HepG2 (cell line): ENCODE results near the gene ATP6V0D1. TPM values are rescaled to one million over a fixed set of nuclear protein-coding genes. Genes with fewer than 3 reads are reported as not detected.
A peak's percentile ranks its signal among the peaks of the same experiment; 100 is the strongest.

Experiments
- ATRX ChIP-seq: sonication (generic); formaldehyde crosslinking; IDR thresholded peaks from 2 replicates; pipeline ENCODE4 v1.4.0; 2020; ENCODE audit warnings: missing genetic modification reagents, borderline replicate concordance
- BCL6 ChIP-seq: IDR thresholded peaks from 2 replicates; pipeline ENCODE4 v1.6.1; 2016; ENCODE audit warnings: missing genetic modification reagents, missing compliant biosample characterization
- DMAP1 ChIP-seq: IDR thresholded peaks from 2 replicates; pipeline ENCODE4 v1.6.1; 2016
- HDAC2 ChIP-seq: sonication (generic); formaldehyde crosslinking; IDR thresholded peaks from 2 replicates; pipeline ENCODE4 v1.4.0; 2020; ENCODE audit warnings: missing genetic modification reagents
- KMT2A ChIP-seq: sonication (generic); formaldehyde crosslinking; IDR thresholded peaks from 2 replicates; pipeline ENCODE4 v1.4.0; 2020; ENCODE audit warnings: missing genetic modification reagents
- MIER2 ChIP-seq: IDR thresholded peaks from 2 replicates; pipeline ENCODE4 v1.6.1; 2016; ENCODE audit warnings: missing biosample characterization, missing genetic modification reagents
- NCOA1 ChIP-seq: sonication (generic); formaldehyde crosslinking; IDR thresholded peaks from 2 replicates; pipeline ENCODE4 v1.9.0; 2021; ENCODE audit warnings: missing genetic modification reagents
- NFKB2 ChIP-seq: sonication (generic); formaldehyde crosslinking; IDR thresholded peaks from 2 replicates; pipeline ENCODE4 v1.4.0; 2020; ENCODE audit warnings: missing genetic modification reagents, borderline replicate concordance
- NFYC ChIP-seq: IDR thresholded peaks from 2 replicates; pipeline ENCODE4 v1.6.1; 2016; ENCODE audit warnings: missing genetic modification reagents, missing compliant biosample characterization
- RELA ChIP-seq: sonication (generic); formaldehyde crosslinking; IDR thresholded peaks from 2 replicates; pipeline ENCODE4 v1.4.0; 2020; ENCODE audit warnings: missing genetic modification reagents
- SRY ChIP-seq: sonication (generic); formaldehyde crosslinking; IDR thresholded peaks from 2 replicates; pipeline ENCODE4 v1.8.0; 2022; ENCODE audit warnings: mild to moderate bottlenecking, missing genetic modification reagents
- ZNF12 ChIP-seq: sonication (generic); formaldehyde crosslinking; IDR thresholded peaks from 2 replicates; pipeline ENCODE4 v1.5.0; 2020; ENCODE audit warnings: missing genetic modification reagents
- ZNF225 ChIP-seq: sonication (generic); formaldehyde crosslinking; IDR thresholded peaks from 2 replicates; pipeline ENCODE4 v1.4.0; 2020; ENCODE audit warnings: mild to moderate bottlenecking, missing genetic modification reagents
- ZNF24 ChIP-seq: fragments of 450-650 bp; IDR thresholded peaks from 2 replicates; pipeline ENCODE4 v1.6.1; 2017; ENCODE audit warnings: antibody characterized with exemption, mild to moderate bottlenecking
- ZNF256 ChIP-seq: sonication (generic); formaldehyde crosslinking; conservative IDR thresholded peaks from 2 replicates; pipeline ENCODE4 v1.4.0; 2020; ENCODE audit warnings: missing genetic modification reagents
- ZNF510 ChIP-seq: sonication (generic); formaldehyde crosslinking; IDR thresholded peaks from 2 replicates; pipeline ENCODE4 v1.4.0; 2020; ENCODE audit warnings: low read depth, mild to moderate bottlenecking, missing genetic modification reagents
- ZNF564 ChIP-seq: sonication (generic); formaldehyde crosslinking; IDR thresholded peaks from 2 replicates; pipeline ENCODE4 v1.8.1; 2023; ENCODE audit warnings: mild to moderate bottlenecking, missing genetic modification reagents
- ZNF616 ChIP-seq: sonication (generic); formaldehyde crosslinking; IDR thresholded peaks from 2 replicates; pipeline ENCODE4 v1.5.0; 2020; ENCODE audit warnings: low read depth, mild to moderate bottlenecking, missing genetic modification reagents
- polyA plus RNA-seq, 8 experiments: library from polyadenylated mRNA; depleted of rRNA in 3 of 8; stranded (reverse) in 7 of 8; unstranded in 1 of 8; fragments of >200 nt; fragmentation: Illumina TruSeq in 4 of 8; extraction: Trizol in 4 of 8; gene quantifications; 2 replicates each; pipeline versions ENCODE4 v1.2.1 to v1.2.3, GENCODE V29; 2011 to 2016; ENCODE audit warnings: low read depth in 4 of 8, missing spikeins in 1 of 8, mixed read lengths in 1 of 8; ENCODE audit not compliant: insufficient read depth in 1 of 8
- total RNA-seq, 5 experiments: library from RNA; depleted of rRNA; stranded (reverse); fragments of >200 nt; fragmentation: Illumina TruSeq; extraction: Trizol; gene quantifications; 2 replicates each; pipeline ENCODE4 v1.2.3, GENCODE V29; 2016; ENCODE audit warnings: low read depth in 1 of 5
- TF ChIP-seq, protein P1 (sequence below): IDR thresholded peaks from 2 replicates; pipeline ENCODE4 v1.6.1; 2012; ENCODE audit warnings: inconsistent platforms
- TF ChIP-seq, protein P2 (sequence below): IDR thresholded peaks from 2 replicates; pipeline ENCODE4 v1.6.1; 2018; ENCODE audit warnings: missing genetic modification reagents
- TF ChIP-seq, protein P3 (sequence below): sonication (generic); formaldehyde crosslinking; conservative IDR thresholded peaks from 2 replicates; pipeline ENCODE4 v1.8.0; 2022; ENCODE audit warnings: mild to moderate bottlenecking, moderate library complexity, missing genetic modification reagents
- TF ChIP-seq, protein P4 (sequence below): sonication (generic); formaldehyde crosslinking; IDR thresholded peaks from 2 replicates; pipeline ENCODE4 v1.5.1; 2020; ENCODE audit warnings: missing genetic modification reagents, mild to moderate bottlenecking, borderline replicate concordance
- TF ChIP-seq, protein P5 (sequence below): sonication (generic); formaldehyde crosslinking; IDR thresholded peaks from 2 replicates; pipeline ENCODE4 v1.4.0; 2020; ENCODE audit warnings: missing genetic modification reagents, mild to moderate bottlenecking, borderline replicate concordance

ATP6V0D1 gene
- total and polyA plus RNA-seq, 2 of the 13 experiments (the other 11 are each of a cell fraction or from before 2014, with no cell fraction given), result 51.1 to 61.3 TPM

DNA sequence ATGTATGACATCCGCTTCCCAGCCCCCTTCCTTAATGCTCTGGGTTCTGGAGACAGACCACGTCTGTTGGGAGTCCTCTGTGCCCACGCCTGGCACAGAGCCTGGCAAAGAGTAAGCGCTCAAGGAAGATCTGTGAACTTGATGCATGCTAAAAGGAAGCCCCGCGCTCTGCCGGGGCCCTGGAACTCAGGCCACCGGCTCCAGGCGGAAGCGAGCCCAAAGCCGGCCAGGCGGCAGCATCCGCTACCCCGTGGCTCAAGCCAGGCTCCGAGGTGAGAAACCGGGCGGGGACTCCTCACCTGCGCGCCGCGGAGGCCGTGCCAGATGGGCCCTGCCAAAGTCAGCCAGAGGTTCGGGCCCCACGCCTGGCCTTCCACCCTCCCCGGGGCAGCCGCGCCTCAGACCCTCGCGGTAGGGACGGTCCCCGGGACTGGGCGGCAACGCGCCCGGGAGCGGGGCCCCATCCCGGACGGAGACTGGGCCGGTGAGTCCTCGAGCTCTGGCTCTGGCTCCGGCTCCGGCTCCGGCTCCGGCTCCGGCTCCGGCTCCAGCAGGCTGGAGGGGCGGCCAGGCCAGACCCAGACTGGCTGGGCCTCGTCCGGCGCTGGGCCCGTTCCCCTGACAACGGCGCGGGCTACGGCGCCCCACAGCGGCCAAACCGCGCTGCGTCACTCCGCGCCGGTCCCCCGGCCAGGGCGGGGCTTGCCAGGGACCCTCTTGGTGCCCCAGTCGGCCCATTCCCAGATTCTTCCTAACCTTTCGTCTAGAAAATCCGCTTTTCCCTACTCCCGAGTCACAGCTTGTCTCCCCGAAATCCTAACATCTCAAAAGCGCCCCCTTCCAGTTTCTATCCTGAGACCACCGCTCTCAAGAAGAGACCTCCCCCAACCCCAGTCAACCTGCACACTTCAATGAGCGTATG, 64.8 kb downstream of the ATP6V0D1 start, which contains the start of gene ZDHHC1 (continued):
- TF ChIP-seq BCL6 (no peak; the same call in none of the 2 replicates), ZNF24 (no peak), HDAC2 (CRISPR knock-in tag) (no peak), NFKB2 (CRISPR knock-in tag) (peak; percentile 86; the same call in 1 of the 2 replicates), ZNF564 (no peak; the same call in 1 of the 2 replicates), MIER2 (CRISPR knock-in tag) (no peak), ATRX (CRISPR knock-in tag) (no peak), NFYC (CRISPR knock-in tag) (no peak), ZNF12 (CRISPR knock-in tag) (no peak), ZNF225 (peak; percentile 65; the same call in 1 of the 2 replicates), KMT2A (0 out of 2 replicates have a peak, but pooled peaks have one; percentile 47), NCOA1 (peak; percentile 69; the same call in 1 of the 2 replicates), DMAP1 (no peak), ZNF510 (CRISPR knock-in tag) (peak; percentile 79; the same call in 1 of the 2 replicates), ZNF616 (CRISPR knock-in tag) (0 out of 2 replicates have a peak, but pooled peaks have one; percentile 45), RELA (CRISPR knock-in tag) (no peak), SRY (CRISPR knock-in tag) (peak; percentile 69; the same call in 1 of the 2 replicates), ZNF256 (CRISPR knock-in tag) (peak; percentile 79)
- TF ChIP-seq, protein P1, sequence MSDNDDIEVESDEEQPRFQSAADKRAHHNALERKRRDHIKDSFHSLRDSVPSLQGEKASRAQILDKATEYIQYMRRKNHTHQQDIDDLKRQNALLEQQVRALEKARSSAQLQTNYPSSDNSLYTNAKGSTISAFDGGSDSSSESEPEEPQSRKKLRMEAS, result peak; percentile 61
- TF ChIP-seq, protein P2, sequence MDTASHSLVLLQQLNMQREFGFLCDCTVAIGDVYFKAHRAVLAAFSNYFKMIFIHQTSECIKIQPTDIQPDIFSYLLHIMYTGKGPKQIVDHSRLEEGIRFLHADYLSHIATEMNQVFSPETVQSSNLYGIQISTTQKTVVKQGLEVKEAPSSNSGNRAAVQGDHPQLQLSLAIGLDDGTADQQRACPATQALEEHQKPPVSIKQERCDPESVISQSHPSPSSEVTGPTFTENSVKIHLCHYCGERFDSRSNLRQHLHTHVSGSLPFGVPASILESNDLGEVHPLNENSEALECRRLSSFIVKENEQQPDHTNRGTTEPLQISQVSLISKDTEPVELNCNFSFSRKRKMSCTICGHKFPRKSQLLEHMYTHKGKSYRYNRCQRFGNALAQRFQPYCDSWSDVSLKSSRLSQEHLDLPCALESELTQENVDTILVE, result no peak; the same call in 1 of the 2 replicates
- TF ChIP-seq, protein P3, sequence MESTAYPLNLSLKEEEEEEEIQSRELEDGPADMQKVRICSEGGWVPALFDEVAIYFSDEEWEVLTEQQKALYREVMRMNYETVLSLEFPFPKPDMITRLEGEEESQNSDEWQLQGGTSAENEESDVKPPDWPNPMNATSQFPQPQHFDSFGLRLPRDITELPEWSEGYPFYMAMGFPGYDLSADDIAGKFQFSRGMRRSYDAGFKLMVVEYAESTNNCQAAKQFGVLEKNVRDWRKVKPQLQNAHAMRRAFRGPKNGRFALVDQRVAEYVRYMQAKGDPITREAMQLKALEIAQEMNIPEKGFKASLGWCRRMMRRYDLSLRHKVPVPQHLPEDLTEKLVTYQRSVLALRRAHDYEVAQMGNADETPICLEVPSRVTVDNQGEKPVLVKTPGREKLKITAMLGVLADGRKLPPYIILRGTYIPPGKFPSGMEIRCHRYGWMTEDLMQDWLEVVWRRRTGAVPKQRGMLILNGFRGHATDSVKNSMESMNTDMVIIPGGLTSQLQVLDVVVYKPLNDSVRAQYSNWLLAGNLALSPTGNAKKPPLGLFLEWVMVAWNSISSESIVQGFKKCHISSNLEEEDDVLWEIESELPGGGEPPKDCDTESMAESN, result peak; percentile 56; the same call in 1 of the 2 replicates
- TF ChIP-seq, protein P4, sequence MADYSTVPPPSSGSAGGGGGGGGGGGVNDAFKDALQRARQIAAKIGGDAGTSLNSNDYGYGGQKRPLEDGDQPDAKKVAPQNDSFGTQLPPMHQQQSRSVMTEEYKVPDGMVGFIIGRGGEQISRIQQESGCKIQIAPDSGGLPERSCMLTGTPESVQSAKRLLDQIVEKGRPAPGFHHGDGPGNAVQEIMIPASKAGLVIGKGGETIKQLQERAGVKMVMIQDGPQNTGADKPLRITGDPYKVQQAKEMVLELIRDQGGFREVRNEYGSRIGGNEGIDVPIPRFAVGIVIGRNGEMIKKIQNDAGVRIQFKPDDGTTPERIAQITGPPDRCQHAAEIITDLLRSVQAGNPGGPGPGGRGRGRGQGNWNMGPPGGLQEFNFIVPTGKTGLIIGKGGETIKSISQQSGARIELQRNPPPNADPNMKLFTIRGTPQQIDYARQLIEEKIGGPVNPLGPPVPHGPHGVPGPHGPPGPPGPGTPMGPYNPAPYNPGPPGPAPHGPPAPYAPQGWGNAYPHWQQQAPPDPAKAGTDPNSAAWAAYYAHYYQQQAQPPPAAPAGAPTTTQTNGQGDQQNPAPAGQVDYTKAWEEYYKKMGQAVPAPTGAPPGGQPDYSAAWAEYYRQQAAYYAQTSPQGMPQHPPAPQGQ (CRISPR knock-in tag), result no peak
- TF ChIP-seq, protein P5, sequence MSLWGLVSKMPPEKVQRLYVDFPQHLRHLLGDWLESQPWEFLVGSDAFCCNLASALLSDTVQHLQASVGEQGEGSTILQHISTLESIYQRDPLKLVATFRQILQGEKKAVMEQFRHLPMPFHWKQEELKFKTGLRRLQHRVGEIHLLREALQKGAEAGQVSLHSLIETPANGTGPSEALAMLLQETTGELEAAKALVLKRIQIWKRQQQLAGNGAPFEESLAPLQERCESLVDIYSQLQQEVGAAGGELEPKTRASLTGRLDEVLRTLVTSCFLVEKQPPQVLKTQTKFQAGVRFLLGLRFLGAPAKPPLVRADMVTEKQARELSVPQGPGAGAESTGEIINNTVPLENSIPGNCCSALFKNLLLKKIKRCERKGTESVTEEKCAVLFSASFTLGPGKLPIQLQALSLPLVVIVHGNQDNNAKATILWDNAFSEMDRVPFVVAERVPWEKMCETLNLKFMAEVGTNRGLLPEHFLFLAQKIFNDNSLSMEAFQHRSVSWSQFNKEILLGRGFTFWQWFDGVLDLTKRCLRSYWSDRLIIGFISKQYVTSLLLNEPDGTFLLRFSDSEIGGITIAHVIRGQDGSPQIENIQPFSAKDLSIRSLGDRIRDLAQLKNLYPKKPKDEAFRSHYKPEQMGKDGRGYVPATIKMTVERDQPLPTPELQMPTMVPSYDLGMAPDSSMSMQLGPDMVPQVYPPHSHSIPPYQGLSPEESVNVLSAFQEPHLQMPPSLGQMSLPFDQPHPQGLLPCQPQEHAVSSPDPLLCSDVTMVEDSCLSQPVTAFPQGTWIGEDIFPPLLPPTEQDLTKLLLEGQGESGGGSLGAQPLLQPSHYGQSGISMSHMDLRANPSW (CRISPR knock-in tag), result no peak
